Measurements from ENCODE around the gene VSIG8.
"Not testable (repeated sequence)": the region's sequence is repeated elsewhere in the genome, so short reads cannot be mapped to it uniquely, and the experiment has no call there.

VSIG8 gene

DNA sequence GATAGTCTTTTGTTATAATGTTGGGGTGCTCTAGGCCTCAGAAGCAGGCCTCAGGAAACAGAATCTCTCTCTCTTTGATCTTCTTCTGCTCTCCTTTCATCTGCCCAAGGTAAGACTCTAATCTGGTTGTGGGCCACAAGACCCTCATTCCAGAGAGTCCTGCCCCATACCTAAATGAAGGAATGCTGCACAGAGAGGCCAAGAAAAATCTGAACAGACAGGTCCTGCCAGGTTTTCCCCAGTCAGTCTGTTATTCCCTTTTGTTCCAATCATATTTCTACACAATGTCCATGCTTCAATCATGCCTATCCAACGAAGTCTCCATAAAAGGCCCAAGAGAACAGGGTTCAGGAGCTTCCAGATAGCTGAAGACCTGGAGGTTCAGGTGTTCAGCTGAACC lies 44.5 kb upstream of the VSIG8 start:
- Histone ChIP-seq H3F3A (ENCODE audit: insufficient read depth, low read length) (no peaks in the 10 kb centered on the region), H3K9ac (ENCODE audit: low read length) (no peak overlapping the region), H3K36me3 (replicated peaks; ENCODE audit: insufficient read depth, low read length) (no peaks in the 10 kb centered on the region), H3K4me1 (ENCODE audit: low read length) (peaks cover 20% of the 10 kb centered on the region), H3K9me2 (replicated peaks; ENCODE audit: insufficient read depth, low read length) (no peaks in the 10 kb centered on the region), H3K4me2 (ENCODE audit: low read depth, low read length) (no peak overlapping the region), H3K27me3 (replicated peaks; ENCODE audit: insufficient read depth, low read length) (no peaks in the 10 kb centered on the region), H3K4me3 (ENCODE audit: low read length) (no peak overlapping the region), H2AFZ (ENCODE audit: low read length) (no peak overlapping the region), H3K79me2 (ENCODE audit: low read length) (no peaks in the 10 kb centered on the region), H3K27ac (ENCODE audit: low read length) (no peak overlapping the region), H3K9me3 (replicated peaks; ENCODE audit: insufficient read depth, low read length) (no peaks in the 10 kb centered on the region), H4K20me1 (ENCODE audit: insufficient read depth, low read length) (no peaks in the 10 kb centered on the region)
- no peak for TF ChIP-seq EZH2 (optimal IDR thresholded peaks at IDR 0.05; ENCODE audit: low read depth, low read length)
- TF ChIP-seq EZH2phosphoT487 (IDR thresholded peaks at IDR 0.05; ENCODE audit: low read length), result no peak
- TF ChIP-seq, protein P1, sequence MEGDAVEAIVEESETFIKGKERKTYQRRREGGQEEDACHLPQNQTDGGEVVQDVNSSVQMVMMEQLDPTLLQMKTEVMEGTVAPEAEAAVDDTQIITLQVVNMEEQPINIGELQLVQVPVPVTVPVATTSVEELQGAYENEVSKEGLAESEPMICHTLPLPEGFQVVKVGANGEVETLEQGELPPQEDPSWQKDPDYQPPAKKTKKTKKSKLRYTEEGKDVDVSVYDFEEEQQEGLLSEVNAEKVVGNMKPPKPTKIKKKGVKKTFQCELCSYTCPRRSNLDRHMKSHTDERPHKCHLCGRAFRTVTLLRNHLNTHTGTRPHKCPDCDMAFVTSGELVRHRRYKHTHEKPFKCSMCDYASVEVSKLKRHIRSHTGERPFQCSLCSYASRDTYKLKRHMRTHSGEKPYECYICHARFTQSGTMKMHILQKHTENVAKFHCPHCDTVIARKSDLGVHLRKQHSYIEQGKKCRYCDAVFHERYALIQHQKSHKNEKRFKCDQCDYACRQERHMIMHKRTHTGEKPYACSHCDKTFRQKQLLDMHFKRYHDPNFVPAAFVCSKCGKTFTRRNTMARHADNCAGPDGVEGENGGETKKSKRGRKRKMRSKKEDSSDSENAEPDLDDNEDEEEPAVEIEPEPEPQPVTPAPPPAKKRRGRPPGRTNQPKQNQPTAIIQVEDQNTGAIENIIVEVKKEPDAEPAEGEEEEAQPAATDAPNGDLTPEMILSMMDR (IDR thresholded peaks at IDR 0.05; ENCODE audit: low read length), result no peak
- DNase-seq, result no peak

DNA sequence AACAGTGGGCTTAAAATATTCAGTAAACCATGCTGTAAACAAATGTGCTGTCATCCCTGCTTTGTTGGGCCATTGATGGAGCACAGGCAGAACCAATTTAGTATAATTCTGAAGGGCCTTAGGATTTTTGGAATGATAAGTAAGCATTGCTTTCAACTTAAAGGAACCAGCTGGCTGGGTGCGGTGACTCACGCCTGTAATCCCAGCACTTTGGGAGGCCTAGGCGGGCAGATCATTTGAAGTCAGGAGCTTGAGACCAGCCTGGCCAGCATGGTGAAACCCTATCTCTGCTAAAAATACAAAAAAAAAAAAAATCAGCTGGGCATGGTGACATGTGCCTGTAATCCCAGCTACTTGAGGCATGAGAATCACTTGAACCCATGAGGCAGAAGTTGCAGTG lies 41.6 kb upstream of the VSIG8 start:
- not testable (repeated sequence) for DNase-seq; H3K4me2 ChIP-seq (ENCODE audit: low read depth, low read length); H3F3A ChIP-seq (ENCODE audit: insufficient read depth, low read length); H3K9ac ChIP-seq (ENCODE audit: low read length); H3K9me3 ChIP-seq (replicated peaks; ENCODE audit: insufficient read depth, low read length); H2AFZ ChIP-seq (ENCODE audit: low read length); H3K9me2 ChIP-seq (replicated peaks; ENCODE audit: insufficient read depth, low read length); H3K27me3 ChIP-seq (replicated peaks; ENCODE audit: insufficient read depth, low read length); H3K79me2 ChIP-seq (ENCODE audit: low read length); H3K4me1 ChIP-seq (ENCODE audit: low read length); H3K36me3 ChIP-seq (replicated peaks; ENCODE audit: insufficient read depth, low read length); H4K20me1 ChIP-seq (ENCODE audit: insufficient read depth, low read length); H3K27ac ChIP-seq (ENCODE audit: low read length); H3K4me3 ChIP-seq (ENCODE audit: low read length)

DNA sequence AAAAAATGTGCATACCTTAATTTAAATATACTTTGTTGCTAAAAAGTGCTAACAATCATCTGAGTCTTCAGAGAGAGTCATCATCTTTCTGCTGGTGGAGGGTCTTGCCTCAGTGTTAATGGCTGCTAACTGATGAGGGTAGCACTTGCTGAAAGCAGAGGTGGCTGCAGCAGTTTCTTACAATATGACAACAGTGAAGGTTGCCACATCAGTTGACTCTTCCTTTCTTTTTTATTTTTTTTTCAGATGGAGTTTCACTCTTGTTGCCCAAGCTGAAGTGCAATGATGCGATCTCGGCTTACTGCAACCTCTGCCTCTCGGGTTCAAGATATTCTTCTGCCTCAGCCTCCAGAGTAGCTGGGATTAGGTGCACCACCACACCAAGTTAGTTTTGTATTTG lies 40.1 kb upstream of the VSIG8 start:
- no peaks in the 10 kb centered on the region for H3K27me3 ChIP-seq (replicated peaks; ENCODE audit: insufficient read depth, low read length)
- no peaks in the 10 kb centered on the region for H3K9me3 ChIP-seq (replicated peaks; ENCODE audit: insufficient read depth, low read length)
- H3K4me1 ChIP-seq (ENCODE audit: low read length), result no peaks in the 10 kb centered on the region
- H3K9me2 ChIP-seq (replicated peaks; ENCODE audit: insufficient read depth, low read length), result no peaks in the 10 kb centered on the region
- no peak for DNase-seq
- no peaks in the 10 kb centered on the region for H3K79me2 ChIP-seq (ENCODE audit: low read length)
- H3K27ac ChIP-seq (ENCODE audit: low read length), result no peak overlapping the region
- no peak for TF ChIP-seq EZH2 (optimal IDR thresholded peaks at IDR 0.05; ENCODE audit: low read depth, low read length)
- TF ChIP-seq, protein P1 (IDR thresholded peaks at IDR 0.05; ENCODE audit: low read length), result no peak
- no peak for TF ChIP-seq EZH2phosphoT487 (IDR thresholded peaks at IDR 0.05; ENCODE audit: low read length)
- no peaks in the 10 kb centered on the region for H4K20me1 ChIP-seq (ENCODE audit: insufficient read depth, low read length)
- H3K4me2 ChIP-seq (ENCODE audit: low read depth, low read length), result no peak overlapping the region
- H3K4me3 ChIP-seq (ENCODE audit: low read length), result no peak overlapping the region
- H3K36me3 ChIP-seq (replicated peaks; ENCODE audit: insufficient read depth, low read length), result no peaks in the 10 kb centered on the region
- H2AFZ ChIP-seq (ENCODE audit: low read length), result no peak overlapping the region
- H3K9ac ChIP-seq (ENCODE audit: low read length), result no peak overlapping the region
- no peaks in the 10 kb centered on the region for H3F3A ChIP-seq (ENCODE audit: insufficient read depth, low read length)

DNA sequence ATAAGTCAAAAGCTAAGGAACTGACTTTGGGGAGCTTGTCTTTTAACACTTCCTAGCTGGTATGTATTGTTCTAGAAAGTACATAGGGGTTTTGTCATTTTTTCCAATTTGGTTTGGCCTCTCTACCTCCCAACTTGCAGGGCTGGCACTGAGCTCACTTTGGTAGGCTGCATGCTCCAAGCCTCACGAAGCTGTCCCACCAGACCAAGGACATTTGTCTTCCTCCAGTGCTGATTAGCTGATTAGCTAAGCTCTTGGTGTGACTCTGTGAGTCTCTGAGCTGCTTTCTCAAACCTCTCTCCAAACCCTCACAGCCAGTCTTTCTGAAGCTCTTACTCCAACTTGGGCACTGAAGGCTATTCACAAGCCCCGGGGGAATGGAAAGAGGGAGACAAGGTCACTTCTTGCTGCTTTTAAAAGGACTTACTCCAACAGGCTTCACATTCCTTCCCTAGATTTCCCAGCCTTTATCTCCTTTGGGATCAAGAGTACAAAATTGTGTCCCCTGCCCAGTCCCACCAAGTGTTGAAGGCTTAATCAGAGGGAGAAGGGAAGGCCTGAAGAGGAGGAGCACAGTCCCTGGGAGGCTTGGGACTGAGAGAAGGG lies 38.4 kb upstream of the VSIG8 start:
- no peaks in the 10 kb centered on the region for H3K9me3 ChIP-seq (replicated peaks; ENCODE audit: insufficient read depth, low read length)
- no peak for TF ChIP-seq EZH2phosphoT487 (IDR thresholded peaks at IDR 0.05; ENCODE audit: low read length)
- TF ChIP-seq, protein P1 (IDR thresholded peaks at IDR 0.05; ENCODE audit: low read length), result no peak
- H3K4me3 ChIP-seq (ENCODE audit: low read length), result no peak overlapping the region
- no peaks in the 10 kb centered on the region for H3K27me3 ChIP-seq (replicated peaks; ENCODE audit: insufficient read depth, low read length)
- no peaks in the 10 kb centered on the region for H3K79me2 ChIP-seq (ENCODE audit: low read length)
- H3K4me1 ChIP-seq (ENCODE audit: low read length), result no peaks in the 10 kb centered on the region
- no peaks in the 10 kb centered on the region for H3K9me2 ChIP-seq (replicated peaks; ENCODE audit: insufficient read depth, low read length)
- no peak overlapping the region for H3K9ac ChIP-seq (ENCODE audit: low read length)
- no peaks in the 10 kb centered on the region for H4K20me1 ChIP-seq (ENCODE audit: insufficient read depth, low read length)
- H2AFZ ChIP-seq (ENCODE audit: low read length), result no peak overlapping the region
- DNase-seq, result no peak
- no peak overlapping the region for H3K4me2 ChIP-seq (ENCODE audit: low read depth, low read length)
- no peaks in the 10 kb centered on the region for H3F3A ChIP-seq (ENCODE audit: insufficient read depth, low read length)
- no peak overlapping the region for H3K27ac ChIP-seq (ENCODE audit: low read length)
- no peaks in the 10 kb centered on the region for H3K36me3 ChIP-seq (replicated peaks; ENCODE audit: insufficient read depth, low read length)

All from MM.1S (cell line).